SW480 (cell line): ENCODE measurements around the gene RORC.
"Not testable (repeated sequence)": the region's sequence is repeated elsewhere in the genome, so short reads cannot be mapped to it uniquely, and the experiment has no call there.

Experiments
- DNase-seq: peaks from one replicate; pipeline ENCODE4 v3.0.0-alpha.2; 2016; ENCODE audit warnings: low spot score

RORC gene

GRCh38 chr1:151805066-151805820 lies 26.4 kb downstream of the RORC start, which contains the start of gene LINGO4:
Gene LINGO4, minus strand, starts transcription at chr1:151805419. Its CDS starts 2,715 bp downstream, at chr1:151802704.
- no peak for DNase-seq

- no peak for DNase-seq
Observed at GRCh38 chr1:151803915-151804314, 27.7 kb downstream of the RORC start.

DNA sequence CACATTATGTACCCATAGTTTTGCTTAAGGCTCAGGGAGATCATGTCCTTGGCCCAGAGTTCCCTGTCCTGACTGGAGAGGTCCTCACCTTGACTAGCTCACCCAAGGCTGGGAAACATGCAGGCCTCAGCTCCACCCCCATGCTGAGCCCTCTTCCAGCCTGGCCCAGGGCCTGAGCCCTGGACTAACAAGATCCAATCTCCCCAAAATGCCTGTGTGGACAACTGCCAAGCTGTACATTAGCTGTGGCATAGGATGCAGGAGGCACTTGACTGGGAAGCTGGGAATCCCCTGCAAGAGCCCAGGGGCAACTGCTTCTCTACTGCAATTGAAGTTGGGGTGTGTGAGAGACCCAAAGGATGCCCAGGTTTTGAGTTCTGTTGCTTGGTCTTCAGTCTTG lies 28.4 kb downstream of the RORC start:
- no peak for DNase-seq

GRCh38 chr1:151802372-151802771 lies 29.2 kb downstream of the RORC start:
- no peak for DNase-seq

DNA sequence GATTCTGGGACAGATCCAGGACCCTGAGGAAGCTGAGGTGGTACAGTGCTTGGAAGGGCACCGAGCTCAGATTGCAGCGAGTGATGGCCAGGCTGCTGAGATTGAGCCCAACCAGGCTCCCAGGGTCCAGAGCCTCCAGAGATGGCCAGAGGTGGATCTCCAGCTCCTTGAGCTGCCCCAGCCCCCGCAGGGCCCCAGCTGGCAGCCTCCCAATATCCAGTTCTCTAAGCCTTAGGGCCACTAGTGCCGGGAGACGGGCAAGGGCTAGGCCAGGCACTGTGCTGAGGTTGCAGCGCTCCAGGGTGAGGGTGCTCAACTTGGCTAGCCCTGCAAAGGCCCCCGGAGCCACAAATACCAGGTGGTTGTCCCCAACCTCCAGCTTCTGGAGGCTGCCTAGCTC lies 29.8 kb downstream of the RORC start:
- no peak for DNase-seq

GRCh38 chr1:151801310-151801820 lies 30.2 kb downstream of the RORC start:
- DNase-seq, result no peak

- no peak for DNase-seq
Observed at GRCh38 chr1:151800830-151801229, 30.8 kb downstream of the RORC start.

DNA sequence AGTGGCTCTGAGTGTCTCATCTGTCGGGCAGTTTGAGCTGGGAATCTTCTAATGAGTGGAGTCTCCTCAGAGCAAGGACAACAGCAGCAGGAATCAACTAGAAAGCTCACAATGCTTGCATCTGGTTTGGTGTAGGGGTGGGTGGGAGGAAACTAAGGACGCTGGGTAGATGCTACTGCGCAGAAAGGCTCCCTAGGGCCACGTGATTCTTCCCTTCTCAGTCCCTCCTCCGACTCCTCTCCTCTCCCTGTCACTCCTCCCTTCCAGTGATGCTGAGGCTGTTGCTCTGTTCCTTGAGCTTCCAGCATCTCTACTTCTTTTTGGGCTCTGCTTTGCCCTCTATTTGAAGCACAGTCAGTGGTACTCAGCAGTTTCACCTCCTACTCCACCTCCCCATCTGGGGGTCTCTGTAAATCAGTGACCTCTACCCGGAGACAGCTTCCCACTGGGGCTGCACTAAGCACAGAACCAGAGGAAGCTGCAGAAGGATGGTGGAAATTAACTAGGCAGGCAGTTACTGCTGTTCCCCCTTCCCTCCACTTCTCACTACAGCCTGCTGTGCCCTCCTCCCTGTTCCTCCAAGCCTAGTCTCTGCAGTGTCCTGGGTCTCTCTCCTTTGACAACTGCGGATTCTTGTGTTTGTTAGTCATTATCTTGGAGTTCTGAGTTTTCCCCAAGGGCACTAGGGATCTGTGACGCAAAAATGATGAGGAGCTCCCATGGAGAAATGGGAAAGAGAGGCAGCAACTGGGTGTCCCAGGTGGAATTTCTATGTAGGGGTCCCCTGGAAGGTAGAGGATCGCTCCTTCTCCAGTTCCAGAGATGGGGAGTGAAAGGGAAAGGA lies 32.2 kb downstream of the RORC start:
- no peak for DNase-seq

DNA sequence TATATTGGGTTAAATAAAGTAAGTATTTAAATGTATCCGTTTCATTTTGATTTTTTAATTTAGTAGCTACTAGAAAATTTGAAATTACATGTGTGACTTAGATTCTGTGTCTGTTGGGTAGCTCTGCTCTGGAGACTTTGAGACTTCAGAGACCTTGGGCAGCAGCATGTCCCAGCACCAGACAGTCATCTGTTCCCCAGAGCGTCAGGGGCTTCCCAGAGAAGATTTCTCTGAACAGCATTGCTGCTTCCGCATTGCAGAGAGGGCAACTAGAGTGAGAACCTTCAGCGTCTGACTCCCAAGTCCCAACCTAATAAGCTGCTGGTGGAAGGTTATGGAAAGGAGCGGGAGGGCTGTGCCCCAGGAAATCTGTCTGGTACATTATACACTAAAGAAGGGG lies 33.0 kb downstream of the RORC start:
- DNase-seq, result no peak

- DNase-seq, result peak; percentile 43
Observed at GRCh38 chr1:151790940-151791651, 40.5 kb downstream of the RORC start.

DNA sequence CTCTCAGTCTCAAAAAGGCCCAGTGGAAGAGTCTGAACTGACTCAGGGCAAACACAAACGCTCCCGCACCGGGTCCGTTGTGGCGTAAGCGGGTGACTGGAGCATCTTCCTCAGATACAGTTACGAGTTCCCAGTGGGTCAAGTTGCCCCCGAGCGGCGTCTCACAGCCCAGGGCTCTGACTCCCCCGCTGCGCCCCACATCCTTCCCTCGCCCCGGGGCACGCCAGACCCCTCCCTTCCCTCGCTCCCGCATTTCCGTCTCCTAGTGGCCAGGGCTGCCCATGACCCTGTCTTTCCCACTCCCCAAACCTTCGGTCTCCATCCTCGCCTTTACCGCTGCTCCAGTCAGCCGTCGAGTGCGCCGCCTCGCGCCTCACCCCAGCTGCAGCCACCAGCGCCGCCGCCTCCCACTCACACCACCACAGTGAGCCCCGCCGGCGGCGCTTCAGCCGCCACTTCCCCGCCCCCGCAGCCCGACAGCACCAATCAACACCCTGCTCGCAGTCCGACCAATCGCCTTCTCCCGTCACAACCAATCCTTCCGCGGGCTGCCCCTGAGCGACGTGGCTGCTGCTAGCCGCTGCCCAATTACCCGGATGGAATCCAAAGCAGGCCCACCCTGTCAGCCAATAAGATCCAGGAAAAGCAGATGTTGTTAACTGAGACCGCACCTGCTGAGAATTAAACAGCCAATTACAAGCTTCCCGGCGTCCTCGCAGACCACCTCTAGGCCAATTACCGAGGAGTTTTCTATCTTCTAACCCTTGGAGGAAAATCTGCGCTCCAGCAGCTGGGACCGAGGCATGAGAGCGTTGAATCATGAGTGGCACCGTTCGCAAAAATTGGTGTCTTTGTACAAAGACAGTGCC lies 41.3 kb downstream of the RORC start, which contains the start of gene TDRKH:
Gene TDRKH, minus strand, starts transcription at position 430 of the 869 bp plus-strand sequence. CDS start 7,478 bp downstream, outside the sequence.
- peak; percentile 99 for DNase-seq

DNA sequence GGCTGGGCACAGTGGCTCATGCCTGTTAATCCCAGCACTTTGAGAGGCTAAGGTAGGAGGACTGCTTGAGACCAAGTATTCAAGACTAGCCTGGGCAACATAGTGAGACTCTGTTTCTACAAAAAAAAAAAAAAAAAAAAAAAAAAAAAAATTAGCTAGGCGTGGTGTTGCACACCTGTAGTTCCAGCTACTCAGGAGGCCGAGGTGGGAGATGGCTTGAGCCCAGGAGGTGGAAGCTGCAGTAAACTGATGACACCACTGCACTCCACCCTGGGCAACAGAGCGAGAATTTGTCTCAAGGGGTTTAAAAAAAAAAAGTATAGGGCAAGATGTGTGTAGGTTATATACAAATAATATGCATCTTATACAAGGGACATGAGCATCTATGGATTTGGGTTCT lies 43.9 kb downstream of the RORC start:
- DNase-seq, result no peak

DNA sequence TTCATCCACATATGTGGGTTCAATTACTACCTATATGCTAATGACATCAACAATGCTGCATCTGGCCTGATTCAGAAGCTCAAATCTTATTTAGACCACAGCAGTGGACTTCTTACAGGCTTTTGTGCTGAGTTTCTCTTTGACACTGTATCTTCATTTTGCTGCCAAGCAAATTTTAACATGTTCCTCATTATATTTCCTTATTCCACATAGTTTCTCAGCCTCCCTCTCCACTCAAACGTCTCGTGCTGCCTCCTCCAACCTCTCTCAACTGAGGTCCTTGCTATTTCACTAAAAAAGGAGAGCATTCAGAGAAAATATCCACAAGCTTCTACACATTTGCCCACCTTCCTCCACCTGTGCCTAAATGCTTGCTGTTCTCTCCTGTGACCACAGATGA lies 47.8 kb downstream of the RORC start:
- DNase-seq, result no peak

DNA sequence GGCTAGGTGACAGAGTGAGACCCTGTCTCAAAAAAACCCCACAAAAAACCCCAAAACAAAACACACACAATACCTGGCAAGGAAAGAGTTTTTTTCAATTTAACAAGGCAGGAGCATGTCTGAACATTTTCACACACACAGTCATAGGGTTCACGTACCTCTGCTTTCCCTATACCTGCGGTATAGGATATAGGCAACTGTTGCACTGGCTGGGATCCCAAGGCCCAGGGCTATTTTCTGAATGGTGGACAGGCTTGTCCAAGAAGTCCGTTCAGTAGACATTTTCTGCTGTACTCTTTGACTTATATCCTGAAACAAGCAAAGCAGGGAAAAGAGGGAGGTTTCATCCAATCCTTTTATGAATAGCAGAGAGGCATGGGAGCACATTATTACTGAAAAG lies 48.9 kb downstream of the RORC start:
- no peak for DNase-seq

- DNase-seq, result not testable (repeated sequence)
Observed at GRCh38 chr1:151782026-151782425, 49.6 kb downstream of the RORC start.

GRCh38 chr1:151780736-151781135 lies 50.9 kb downstream of the RORC start:
- not testable (repeated sequence) for DNase-seq

GRCh38 chr1:151779852-151780251 lies 51.8 kb downstream of the RORC start:
- no peak for DNase-seq

DNA sequence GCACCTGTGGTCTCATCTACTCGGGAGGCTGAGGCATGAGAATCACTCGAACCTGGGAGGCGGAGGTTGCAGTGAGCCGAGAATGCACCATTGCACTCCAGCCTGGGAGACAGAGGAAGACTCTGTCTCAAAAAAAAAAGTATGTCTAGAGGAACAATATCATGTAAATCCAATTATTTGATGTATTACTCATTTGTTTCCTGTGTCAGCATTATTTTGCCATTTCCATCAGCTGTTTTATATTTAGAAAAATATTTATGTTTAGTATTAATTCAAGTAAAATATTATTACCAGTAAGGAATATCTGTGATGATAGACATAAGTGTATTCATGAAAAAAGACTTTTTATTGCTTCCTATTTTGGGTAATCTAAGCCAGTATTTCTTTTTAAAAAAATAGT lies 54.3 kb downstream of the RORC start:
- DNase-seq, result no peak

DNA sequence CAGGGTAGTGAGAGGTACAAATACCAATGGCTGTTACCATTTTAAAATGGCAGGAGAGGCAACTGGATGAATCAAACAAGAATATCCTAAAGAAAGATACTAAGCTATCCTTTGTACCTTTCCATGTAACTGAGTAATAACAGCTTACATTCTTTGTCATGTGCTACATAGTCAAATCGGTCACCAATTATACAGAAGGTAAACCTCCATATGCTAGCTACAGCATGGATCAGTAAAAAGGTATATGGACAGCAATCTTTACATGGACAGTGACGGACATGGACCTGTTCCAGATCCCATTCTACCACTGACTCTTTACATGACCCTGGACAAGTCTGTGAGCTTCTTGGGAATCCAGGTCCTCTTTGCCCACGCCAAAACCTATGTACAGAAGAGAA lies 54.9 kb downstream of the RORC start:
- DNase-seq, result no peak

- no peak for DNase-seq
Observed at GRCh38 chr1:151775894-151776664, 55.5 kb downstream of the RORC start.
